Breast epithelium (tissue), 4 donors: ENCODE results near the gene LRPPRC. TPM values are rescaled to one million over a fixed set of nuclear protein-coding genes. Genes with fewer than 3 reads are reported as not detected.

ENCODE experiments used
- DNase-seq, 2 donors: peaks; one replicate each; pipeline ENCODE4 v3.0.0-alpha.2; 2019; ENCODE audit warnings: low spot score in 2 of 2
- H3K27ac ChIP-seq, 2 donors: fragments of 200-600 bp; sonication (generic) in 1 of 2; one replicate each; pipeline ENCODE4 v1.5.1; 2016 to 2019; ENCODE audit warnings: mild to moderate bottlenecking in 1 of 2
- H3K27me3 ChIP-seq, 2 donors: fragments of 200-600 bp; sonication (generic) in 1 of 2; one replicate each; pipeline versions ENCODE4 v1.5.1 to v1.6.0; 2017 to 2019; ENCODE audit warnings: control low read depth in 1 of 2, mild to moderate bottlenecking in 1 of 2
- H3K36me3 ChIP-seq: fragments of 200-600 bp; one replicate; pipeline ENCODE4 v1.5.1; 2019
- H3K4me1 ChIP-seq, 2 donors: fragments of 200-600 bp; sonication (generic); one replicate each; pipeline ENCODE4 v1.5.1; 2016 to 2019; ENCODE audit warnings: control low read depth in 1 of 2
- H3K4me3 ChIP-seq, 3 donors: fragments of 200-600 bp; sonication (generic); 1 replicate in 2 of 3; 2 replicates in 1 of 3; pipeline ENCODE4 v1.5.1; 2016 to 2019; ENCODE audit warnings: mild to moderate bottlenecking in 3 of 3, moderate library complexity in 2 of 3
- H3K9me3 ChIP-seq, 2 donors: fragments of 200-600 bp; sonication (generic) in 1 of 2; one replicate each; pipeline ENCODE4 v1.5.1; 2016 to 2019; ENCODE audit warnings: control low read depth in 1 of 2
- POLR2A ChIP-seq: fragments of 450-650 bp; IDR thresholded peaks from one replicate; pipeline ENCODE4 v1.6.1; 2016; ENCODE audit warnings: antibody characterized with exemption, mild to moderate bottlenecking, moderate library complexity
- POLR2AphosphoS5 ChIP-seq, 3 donors: sonication (generic); formaldehyde crosslinking; IDR thresholded peaks; one replicate each; pipeline ENCODE4 v1.6.1; 2017; ENCODE audit warnings: antibody characterized with exemption in 3 of 3
- intact Hi-C: fragments of 100-400 bp; cut with DNase I; formaldehyde crosslinking; loops from one replicate; pipeline ENCODE4 v1.15.1; 2023; ENCODE audit warnings: low total_unique reads
- total RNA-seq, 3 donors: library from RNA; depleted of rRNA; stranded (reverse); fragments of >200 nt; gene quantifications; one replicate each; pipeline ENCODE4 v1.1.0, GENCODE V29; 2016
- TF ChIP-seq, protein P1 (sequence below), 3 donors: fragments of 450-650 bp; IDR thresholded peaks; one replicate each; pipeline ENCODE4 v1.5.1; 2016 to 2017; ENCODE audit warnings: antibody characterized with exemption in 3 of 3, mild to moderate bottlenecking in 3 of 3, moderate library complexity in 3 of 3

LRPPRC gene
- total RNA-seq, 3 donors from 2014 or later: 61.6 to 75.4 (median 65.1) TPM

DNA sequence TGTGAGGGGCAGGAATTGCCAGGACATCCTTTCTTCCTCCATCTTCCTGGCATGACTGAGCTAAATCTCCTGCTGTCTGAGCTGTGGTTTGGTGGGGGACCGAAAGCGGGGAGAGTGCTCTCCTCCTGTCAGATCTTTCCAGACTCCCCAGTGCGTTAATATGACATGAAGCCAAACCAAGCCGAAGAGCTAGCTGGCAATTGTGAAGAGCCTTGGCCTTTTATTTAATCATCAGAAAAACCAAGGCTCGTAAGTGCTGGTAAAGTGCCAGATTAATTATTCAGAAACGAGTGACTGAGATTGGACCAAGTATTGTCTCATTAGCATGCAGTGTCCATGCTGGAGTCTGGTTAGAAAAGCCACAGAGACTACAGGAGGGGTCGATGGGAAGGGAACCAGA lies 14.5 kb upstream of the LRPPRC start:
- Histone ChIP-seq H3K9me3 (no peaks in the 10 kb centered on the region), H3K4me1 (no peaks in the 10 kb centered on the region), H3K4me3 (no peak overlapping the region), H3K27ac (no peak overlapping the region), H3K27me3 (peaks cover 0 to 9% of the 10 kb centered on the region in 2 donors), H3K36me3 (no peaks in the 10 kb centered on the region)
- intact Hi-C loops: no loop called here
- TF ChIP-seq, protein P1, sequence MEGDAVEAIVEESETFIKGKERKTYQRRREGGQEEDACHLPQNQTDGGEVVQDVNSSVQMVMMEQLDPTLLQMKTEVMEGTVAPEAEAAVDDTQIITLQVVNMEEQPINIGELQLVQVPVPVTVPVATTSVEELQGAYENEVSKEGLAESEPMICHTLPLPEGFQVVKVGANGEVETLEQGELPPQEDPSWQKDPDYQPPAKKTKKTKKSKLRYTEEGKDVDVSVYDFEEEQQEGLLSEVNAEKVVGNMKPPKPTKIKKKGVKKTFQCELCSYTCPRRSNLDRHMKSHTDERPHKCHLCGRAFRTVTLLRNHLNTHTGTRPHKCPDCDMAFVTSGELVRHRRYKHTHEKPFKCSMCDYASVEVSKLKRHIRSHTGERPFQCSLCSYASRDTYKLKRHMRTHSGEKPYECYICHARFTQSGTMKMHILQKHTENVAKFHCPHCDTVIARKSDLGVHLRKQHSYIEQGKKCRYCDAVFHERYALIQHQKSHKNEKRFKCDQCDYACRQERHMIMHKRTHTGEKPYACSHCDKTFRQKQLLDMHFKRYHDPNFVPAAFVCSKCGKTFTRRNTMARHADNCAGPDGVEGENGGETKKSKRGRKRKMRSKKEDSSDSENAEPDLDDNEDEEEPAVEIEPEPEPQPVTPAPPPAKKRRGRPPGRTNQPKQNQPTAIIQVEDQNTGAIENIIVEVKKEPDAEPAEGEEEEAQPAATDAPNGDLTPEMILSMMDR (IDR thresholded peaks at IDR 0.05): no peak
- TF ChIP-seq POLR2AphosphoS5 (IDR thresholded peaks at IDR 0.05): no peak
- TF ChIP-seq POLR2A: no peak
- no peak for DNase-seq

DNA sequence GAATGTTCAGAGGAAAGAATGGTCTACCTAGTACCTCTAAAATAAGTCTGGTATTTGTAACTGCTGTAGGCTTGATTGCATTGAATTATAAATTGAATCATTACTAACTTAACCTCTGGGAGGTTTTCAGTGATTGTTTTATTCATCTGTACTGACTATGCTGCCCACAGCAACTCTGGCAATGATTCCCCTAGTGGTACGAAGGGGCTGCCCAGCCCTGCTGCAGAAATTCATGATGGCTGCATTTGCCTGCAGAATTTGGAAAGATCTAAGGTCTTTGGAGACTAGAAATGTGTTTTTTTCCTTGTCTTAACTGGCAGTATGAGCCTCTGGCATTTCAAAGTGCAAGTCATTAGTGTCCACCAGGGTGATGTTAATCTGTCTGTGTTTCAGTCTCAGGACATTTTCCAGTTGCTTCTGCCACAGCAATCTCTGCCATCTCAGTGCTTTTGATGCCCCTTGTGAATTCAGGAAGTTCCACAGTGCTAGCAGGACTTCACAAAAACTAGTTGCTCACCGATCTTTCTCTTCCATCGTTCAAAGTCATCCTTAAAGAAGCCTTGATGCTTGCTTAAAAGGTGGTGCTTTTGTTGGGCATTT lies 13.4 kb upstream of the LRPPRC start:
- DNase-seq: no peak
- no peak overlapping the region for H3K4me3 ChIP-seq
- intact Hi-C loops: no loop called here
- H3K4me1 ChIP-seq: no peaks in the 10 kb centered on the region
- TF ChIP-seq POLR2A (no peak), POLR2AphosphoS5 (IDR thresholded peaks at IDR 0.05) (no peak)
- TF ChIP-seq, protein P1 (IDR thresholded peaks at IDR 0.05): no peak
- H3K27me3 ChIP-seq: peaks cover 0 to 9% of the 10 kb centered on the region in 2 donors
- no peak overlapping the region for H3K27ac ChIP-seq
- H3K9me3 ChIP-seq: no peaks in the 10 kb centered on the region
- no peaks in the 10 kb centered on the region for H3K36me3 ChIP-seq

DNA sequence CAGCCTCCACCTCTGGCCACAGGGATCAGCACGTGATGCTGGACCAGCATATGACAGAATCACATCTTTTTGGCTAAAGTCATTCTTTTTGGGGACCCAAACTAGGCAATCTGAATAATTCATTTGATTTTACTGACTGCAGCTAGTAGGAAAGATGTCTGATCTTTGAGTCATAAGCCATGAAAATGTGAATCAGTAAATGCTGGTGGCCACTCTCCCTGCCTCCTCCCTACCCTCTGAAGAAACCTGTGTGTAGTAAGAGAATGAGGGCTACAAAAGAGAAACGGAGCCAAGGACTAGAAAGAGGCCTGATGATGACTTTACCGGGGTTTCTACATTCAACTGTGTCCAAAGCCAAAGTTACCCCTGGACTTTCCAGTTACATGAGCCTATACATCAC lies 10.1 kb upstream of the LRPPRC start:
- TF ChIP-seq, protein P1 (IDR thresholded peaks at IDR 0.05): no peak
- TF ChIP-seq POLR2AphosphoS5 (IDR thresholded peaks at IDR 0.05) (no peak), POLR2A (no peak)
- intact Hi-C loops: no loop called here
- Histone ChIP-seq H3K9me3 (no peaks in the 10 kb centered on the region), H3K36me3 (no peaks in the 10 kb centered on the region), H3K27ac (no peak overlapping the region), H3K4me1 (no peaks in the 10 kb centered on the region), H3K4me3 (no peak overlapping the region), H3K27me3 (peaks cover 0 to 6% of the 10 kb centered on the region in 2 donors)
- DNase-seq: no peak

DNA sequence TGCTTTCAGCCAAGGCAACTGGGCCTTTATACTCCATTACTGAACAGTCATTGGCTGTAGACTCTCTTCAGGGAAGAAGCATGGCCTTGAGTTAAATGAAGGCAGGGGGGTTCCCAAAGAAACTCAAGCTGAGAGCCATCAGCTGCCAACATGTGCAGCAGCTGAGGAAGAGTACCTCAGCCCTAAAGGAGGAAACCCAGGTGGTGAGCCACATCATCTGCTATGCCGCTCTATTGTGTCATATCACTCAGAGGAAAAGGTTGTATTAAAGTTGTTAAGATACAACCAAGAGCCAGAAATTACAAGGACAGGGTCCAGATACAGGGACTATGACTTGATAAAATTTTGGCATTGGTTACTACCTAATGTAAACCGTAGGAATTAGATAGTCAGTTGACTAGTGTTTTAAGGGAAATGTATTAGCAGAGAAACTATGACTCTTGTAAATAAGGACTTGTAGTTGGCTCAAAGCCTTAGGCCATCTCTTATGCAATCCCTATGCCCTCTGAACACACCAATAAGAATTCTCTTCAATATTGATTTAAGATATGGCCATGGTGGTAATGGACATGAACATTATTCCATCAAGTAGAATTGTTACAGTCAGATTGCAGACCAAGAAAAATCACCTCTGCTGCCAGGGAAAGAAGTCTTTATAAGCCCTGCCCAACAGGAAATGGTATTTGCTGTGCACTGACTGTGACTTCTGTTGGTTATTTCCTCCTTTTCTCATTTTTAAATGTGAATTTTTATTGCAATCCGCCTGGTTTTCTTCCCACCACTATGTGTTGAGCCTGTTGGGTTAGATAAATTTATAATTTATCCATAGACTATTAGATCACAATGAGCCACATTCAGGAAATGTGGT lies 9.2 kb upstream of the LRPPRC start:
- intact Hi-C loops: no loop called here
- no peaks in the 10 kb centered on the region for H3K4me1 ChIP-seq
- H3K36me3 ChIP-seq: no peaks in the 10 kb centered on the region
- H3K4me3 ChIP-seq: no peak overlapping the region
- H3K27me3 ChIP-seq: no peaks in the 10 kb centered on the region
- H3K9me3 ChIP-seq: no peaks in the 10 kb centered on the region
- DNase-seq: no peak
- H3K27ac ChIP-seq: no peak overlapping the region
- TF ChIP-seq, protein P1 (IDR thresholded peaks at IDR 0.05): no peak
- TF ChIP-seq POLR2AphosphoS5 (IDR thresholded peaks at IDR 0.05): no peak
- TF ChIP-seq POLR2A: no peak

DNA sequence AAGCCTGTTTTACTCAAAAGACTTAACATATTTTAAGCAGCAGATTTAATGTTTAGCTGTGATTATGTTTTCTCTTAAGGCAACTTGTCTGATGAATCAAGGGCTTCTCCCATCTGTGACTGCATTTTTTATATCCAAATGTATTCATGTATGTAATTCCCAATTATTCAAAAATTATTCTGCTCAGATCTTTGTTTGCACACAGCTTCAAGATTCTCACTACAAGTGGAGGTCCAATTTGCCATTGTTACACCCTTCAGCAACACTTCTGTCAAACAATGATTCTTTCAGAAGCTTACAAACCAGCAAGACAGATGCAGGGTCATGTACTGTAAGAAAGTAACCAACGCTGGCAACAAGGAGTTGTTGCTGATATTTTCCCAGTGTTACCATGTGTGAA lies 5.9 kb upstream of the LRPPRC start:
- TF ChIP-seq POLR2A (no peak), POLR2AphosphoS5 (IDR thresholded peaks at IDR 0.05) (no peak)
- TF ChIP-seq, protein P1 (IDR thresholded peaks at IDR 0.05): no peak
- intact Hi-C loops: no loop called here
- no peak overlapping the region for H3K4me3 ChIP-seq
- no peak for DNase-seq
- H3K9me3 ChIP-seq: no peaks in the 10 kb centered on the region
- no peaks in the 10 kb centered on the region for H3K4me1 ChIP-seq
- H3K27me3 ChIP-seq: no peaks in the 10 kb centered on the region
- H3K36me3 ChIP-seq: no peaks in the 10 kb centered on the region
- H3K27ac ChIP-seq: no peak overlapping the region
